22Rv1 (cell line): ENCODE data around the gene FIP1L1.

Experiments
- CTCF ChIP-seq: fragments of 450-650 bp; IDR thresholded peaks from 2 replicates; pipeline ENCODE4 v1.5.1; 2017; ENCODE audit warnings: mild to moderate bottlenecking
- ZFX ChIP-seq: fragments of 450-650 bp; IDR thresholded peaks from 2 replicates; pipeline ENCODE4 v1.6.1; 2017; ENCODE audit warnings: antibody characterized with exemption, borderline replicate concordance

GRCh38 chr4:53427366-53427765 is 49.9 kb downstream of the FIP1L1 start:
- TF ChIP-seq CTCF (no peak), ZFX (no peak)
